Measurements from ENCODE around the gene PRR7. TPM values are rescaled to one million over a fixed set of nuclear protein-coding genes. Genes with fewer than 3 reads are reported as not detected.

The PRR7 gene
- polyA plus RNA-seq, 3 donors: 1.8 to 17.4 (median 2.1) TPM

GRCh38 chr5:177490311-177490991 is 43.8 kb downstream of the PRR7 start:
- TF ChIP-seq, protein P1, sequence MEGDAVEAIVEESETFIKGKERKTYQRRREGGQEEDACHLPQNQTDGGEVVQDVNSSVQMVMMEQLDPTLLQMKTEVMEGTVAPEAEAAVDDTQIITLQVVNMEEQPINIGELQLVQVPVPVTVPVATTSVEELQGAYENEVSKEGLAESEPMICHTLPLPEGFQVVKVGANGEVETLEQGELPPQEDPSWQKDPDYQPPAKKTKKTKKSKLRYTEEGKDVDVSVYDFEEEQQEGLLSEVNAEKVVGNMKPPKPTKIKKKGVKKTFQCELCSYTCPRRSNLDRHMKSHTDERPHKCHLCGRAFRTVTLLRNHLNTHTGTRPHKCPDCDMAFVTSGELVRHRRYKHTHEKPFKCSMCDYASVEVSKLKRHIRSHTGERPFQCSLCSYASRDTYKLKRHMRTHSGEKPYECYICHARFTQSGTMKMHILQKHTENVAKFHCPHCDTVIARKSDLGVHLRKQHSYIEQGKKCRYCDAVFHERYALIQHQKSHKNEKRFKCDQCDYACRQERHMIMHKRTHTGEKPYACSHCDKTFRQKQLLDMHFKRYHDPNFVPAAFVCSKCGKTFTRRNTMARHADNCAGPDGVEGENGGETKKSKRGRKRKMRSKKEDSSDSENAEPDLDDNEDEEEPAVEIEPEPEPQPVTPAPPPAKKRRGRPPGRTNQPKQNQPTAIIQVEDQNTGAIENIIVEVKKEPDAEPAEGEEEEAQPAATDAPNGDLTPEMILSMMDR (IDR thresholded peaks at IDR 0.05): no peak
- Histone ChIP-seq H3K27me3 (ENCODE audit: control insufficient read depth in 2 of 2, insufficient read depth in 2 of 2, low read length in 2 of 2) (no peaks in the 10 kb centered on the region), H3K9me3 (replicated peaks in 1 of 2; ENCODE audit: control insufficient read depth in 1 of 2, insufficient read depth in 1 of 2, low read length in 2 of 2) (no peaks in the 10 kb centered on the region), H3K36me3 (replicated peaks in 1 of 2; ENCODE audit: control insufficient read depth in 1 of 2, insufficient read depth in 2 of 2, low read length in 2 of 2) (peaks cover 45 to 67% of the 10 kb centered on the region in 2 donors), H3K4me1 (ENCODE audit: control insufficient read depth in 1 of 2, insufficient read depth in 2 of 2, low read length in 2 of 2) (peaks cover 41 to 48% of the 10 kb centered on the region in 2 donors), H3K79me2 (ENCODE audit: insufficient read depth, low read length) (peaks cover 16% of the 10 kb centered on the region), H3K4me2 (replicated peaks; ENCODE audit: extremely low read depth, low read length, poor library complexity, severe bottlenecking) (no peak overlapping the region), H3K27ac (ENCODE audit: low read depth in 1 of 2, low read length in 2 of 2) (no peak overlapping the region), H2AFZ (ENCODE audit: insufficient read depth, low read depth, low read length, poor library complexity, severe bottlenecking) (no peak overlapping the region), H3K4me3 (replicated peaks in 1 of 3; ENCODE audit: low read depth in 2 of 3, low read length in 3 of 3) (no peak overlapping the region), H3K9ac (ENCODE audit: insufficient read depth, low read length, poor library complexity, severe bottlenecking) (no peak overlapping the region), H4K20me1 (ENCODE audit: insufficient read depth, low read length) (peaks cover 26% of the 10 kb centered on the region)
- H3K27ac Mint-ChIP-seq: peak overlapping the region in 4 of 7 donors; percentile 32 to 58 (median 46)
- peaks cover 0 to 4% (median 0%) of the 10 kb centered on the region in 7 donors for H3K9me3 Mint-ChIP-seq
- peaks cover 63 to 75% of the 10 kb centered on the region in 2 donors for H3K36me3 Mint-ChIP-seq
- WGBS (ENCODE audit: insufficient coverage): 61% methylated on average over 15 of the region's 15 CpGs
- intact Hi-C loops (cut with micrococcal nuclease): loop anchor here in 1 of 2 donors (10.0 kb wide), 1 partner anchor 54 kb away; no protein-coding TSS in a partner anchor
- no peak for DNase-seq
- peaks cover 3 to 9% (median 8%) of the 10 kb centered on the region in 3 donors for H3K27me3 Mint-ChIP-seq (ENCODE audit: low read depth in 3 of 3)
- no peak overlapping the region for H3K4me3 Mint-ChIP-seq
- peaks cover 40% of the 10 kb centered on the region for H3K4me1 Mint-ChIP-seq

DNA sequence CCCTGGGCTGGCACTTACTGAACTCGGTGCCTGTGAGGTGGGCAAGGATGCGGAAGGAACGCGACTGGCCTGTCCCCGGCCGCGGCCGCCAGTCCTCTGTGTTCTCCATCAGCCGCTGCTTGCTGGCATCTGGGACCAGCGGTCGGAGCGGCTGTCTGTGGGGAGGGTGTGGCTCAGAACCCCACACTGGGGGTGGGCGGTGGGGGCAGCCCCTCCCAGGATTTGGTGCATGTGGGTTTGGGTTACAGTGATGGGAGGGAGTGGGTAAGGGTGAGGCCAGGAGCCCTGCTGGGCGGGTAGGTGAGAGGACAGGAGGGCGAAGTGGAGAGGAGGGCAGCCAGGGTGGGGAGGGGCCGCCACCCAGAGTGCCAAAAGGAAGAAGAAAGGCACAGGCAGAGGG is 44.4 kb downstream of the PRR7 start:
- H3K4me3 Mint-ChIP-seq: no peak overlapping the region
- intact Hi-C loops (cut with micrococcal nuclease): loop anchor here in 1 of 2 donors (10.0 kb wide), 1 partner anchor 54 kb away; no protein-coding TSS in a partner anchor
- Histone ChIP-seq H3K4me1 (ENCODE audit: control insufficient read depth in 1 of 2, insufficient read depth in 2 of 2, low read length in 2 of 2) (peaks cover 47 to 54% of the 10 kb centered on the region in 2 donors), H3K79me2 (ENCODE audit: insufficient read depth, low read length) (peaks cover 21% of the 10 kb centered on the region), H3K9me3 (replicated peaks in 1 of 2; ENCODE audit: control insufficient read depth in 1 of 2, insufficient read depth in 1 of 2, low read length in 2 of 2) (no peaks in the 10 kb centered on the region), H3K4me3 (replicated peaks in 1 of 3; ENCODE audit: low read depth in 2 of 3, low read length in 3 of 3) (no peak overlapping the region), H3K4me2 (replicated peaks; ENCODE audit: extremely low read depth, low read length, poor library complexity, severe bottlenecking) (no peak overlapping the region), H4K20me1 (ENCODE audit: insufficient read depth, low read length) (peaks cover 31% of the 10 kb centered on the region), H2AFZ (ENCODE audit: insufficient read depth, low read depth, low read length, poor library complexity, severe bottlenecking) (no peak overlapping the region), H3K27ac (ENCODE audit: low read depth in 1 of 2, low read length in 2 of 2) (no peak overlapping the region), H3K36me3 (replicated peaks in 1 of 2; ENCODE audit: control insufficient read depth in 1 of 2, insufficient read depth in 2 of 2, low read length in 2 of 2) (peaks cover 45 to 63% of the 10 kb centered on the region in 2 donors), H3K27me3 (ENCODE audit: control insufficient read depth in 2 of 2, insufficient read depth in 2 of 2, low read length in 2 of 2) (no peaks in the 10 kb centered on the region), H3K9ac (ENCODE audit: insufficient read depth, low read length, poor library complexity, severe bottlenecking) (no peak overlapping the region)
- peaks cover 0 to 4% (median 0%) of the 10 kb centered on the region in 7 donors for H3K9me3 Mint-ChIP-seq
- H3K27me3 Mint-ChIP-seq (ENCODE audit: low read depth in 3 of 3): peaks cover 3 to 9% (median 4%) of the 10 kb centered on the region in 3 donors
- WGBS (ENCODE audit: insufficient coverage): 97% methylated on average over 11 of the region's 16 CpGs
- TF ChIP-seq, protein P1 (IDR thresholded peaks at IDR 0.05): no peak
- peak overlapping the region in 4 of 7 donors; percentile 32 to 68 (median 46) for H3K27ac Mint-ChIP-seq
- DNase-seq: no peak
- H3K36me3 Mint-ChIP-seq: peaks cover 59 to 74% of the 10 kb centered on the region in 2 donors
- peaks cover 45% of the 10 kb centered on the region for H3K4me1 Mint-ChIP-seq
